HG03432 (cell line): ENCODE measurements around the gene HOXA7.

Source experiments
- ATAC-seq: cut with Tn5 transposase; IDR thresholded peaks from one replicate; pipeline ENCODE4 v1.9.1; 2021; ENCODE audit warnings: mild to moderate bottlenecking, moderate library complexity; ENCODE audit not compliant: unreplicated experiment

Gene HOXA7

DNA sequence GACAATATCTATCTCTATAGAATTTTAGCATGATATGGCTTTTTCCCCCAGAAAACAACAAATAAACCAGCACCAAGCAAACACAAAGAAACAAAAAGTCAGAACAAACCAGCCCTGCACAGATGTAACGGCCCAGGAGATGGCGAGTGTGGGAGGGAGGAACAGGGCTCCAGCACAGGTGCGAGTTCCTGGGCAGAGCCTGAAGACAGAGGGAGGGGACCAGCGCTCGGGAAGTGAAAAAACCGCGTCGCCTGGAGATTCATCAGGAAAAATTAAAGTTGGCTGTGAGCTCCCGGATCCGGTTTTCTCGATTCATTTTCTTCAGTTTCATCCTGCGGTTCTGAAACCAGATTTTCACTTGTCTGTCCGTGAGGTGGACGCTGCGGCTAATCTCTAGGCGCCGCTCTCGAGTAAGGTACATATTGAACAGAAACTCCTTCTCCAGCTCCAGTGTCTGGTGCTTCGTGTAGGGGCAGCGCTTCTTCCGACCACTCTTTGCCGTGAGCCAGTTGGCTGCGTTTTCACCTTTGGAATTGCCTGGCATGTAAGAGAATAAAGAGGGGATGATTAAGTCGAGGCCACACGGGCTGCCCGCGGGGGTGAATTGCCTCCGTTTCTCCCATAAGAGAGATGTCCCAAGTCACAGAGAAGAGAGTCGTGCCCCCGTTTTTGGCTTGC lies 15.3 kb upstream of the HOXA7 start:
- no peak for ATAC-seq

DNA sequence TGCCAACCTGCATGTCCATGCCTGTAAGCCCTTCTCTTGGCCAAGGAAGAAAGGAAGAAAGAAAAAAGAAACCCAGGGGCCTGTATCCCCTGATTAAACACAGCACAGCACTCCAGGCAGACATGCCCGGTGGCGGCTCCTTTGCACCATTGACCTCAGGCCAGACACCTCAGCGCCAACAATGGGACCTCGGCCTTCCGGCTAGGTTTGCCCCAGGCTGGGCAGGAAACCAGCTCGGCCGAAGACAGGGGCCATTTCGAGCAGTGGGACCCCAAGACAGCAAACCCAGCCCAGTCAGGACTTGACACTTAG lies 14.8 kb upstream of the HOXA7 start:
- no peak for ATAC-seq

GRCh38 chr7:27170426-27171324 lies 14.2 kb upstream of the HOXA7 start:
- ATAC-seq, result no peak

- no peak for ATAC-seq
These were observed 13.4 kb upstream of the HOXA7 start for GRCh38 chr7:27169658-27170425.

- ATAC-seq, result no peak
These were observed 11.9 kb upstream of the HOXA7 start for GRCh38 chr7:27168265-27168947.

- ATAC-seq, result no peak
These were observed 11.4 kb upstream of the HOXA7 start for GRCh38 chr7:27167916-27168264.

GRCh38 chr7:27166531-27167505 lies 10.3 kb upstream of the HOXA7 start:
- no peak for ATAC-seq

DNA sequence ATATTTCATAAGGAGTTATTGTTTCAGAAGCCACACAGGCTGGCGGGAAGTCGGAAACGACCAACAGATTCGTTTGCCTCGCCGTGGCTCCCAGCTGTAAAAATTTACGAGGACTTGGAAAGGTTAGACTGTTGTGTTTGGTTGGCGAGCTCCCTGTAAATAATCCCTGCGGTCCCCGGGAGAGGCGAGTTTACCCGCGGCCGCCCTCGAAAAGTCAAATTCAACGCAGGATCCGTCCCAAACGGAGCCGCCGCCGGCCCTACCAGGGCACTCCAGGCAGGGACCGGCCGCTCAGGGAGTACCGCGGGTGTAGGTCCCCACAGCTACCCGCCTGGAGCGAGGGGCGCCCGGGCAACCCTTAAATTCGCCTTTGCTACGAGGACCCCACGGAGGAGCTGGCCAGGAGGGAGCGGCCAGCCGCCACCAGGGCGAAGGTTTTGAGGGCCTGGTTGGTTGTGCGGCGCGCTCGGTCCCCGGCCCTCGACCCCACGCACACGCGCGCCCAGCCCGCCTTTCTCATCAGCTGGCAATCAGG lies 9.6 kb upstream of the HOXA7 start:
- ATAC-seq, result no peak

GRCh38 chr7:27165089-27165995 lies 8.9 kb upstream of the HOXA7 start, which contains the start of gene HOXA9:
HOXA9 (minus strand) TSS chr7:27165537; CDS start chr7:27165457, 80 bp downstream.
- no peak for ATAC-seq

DNA sequence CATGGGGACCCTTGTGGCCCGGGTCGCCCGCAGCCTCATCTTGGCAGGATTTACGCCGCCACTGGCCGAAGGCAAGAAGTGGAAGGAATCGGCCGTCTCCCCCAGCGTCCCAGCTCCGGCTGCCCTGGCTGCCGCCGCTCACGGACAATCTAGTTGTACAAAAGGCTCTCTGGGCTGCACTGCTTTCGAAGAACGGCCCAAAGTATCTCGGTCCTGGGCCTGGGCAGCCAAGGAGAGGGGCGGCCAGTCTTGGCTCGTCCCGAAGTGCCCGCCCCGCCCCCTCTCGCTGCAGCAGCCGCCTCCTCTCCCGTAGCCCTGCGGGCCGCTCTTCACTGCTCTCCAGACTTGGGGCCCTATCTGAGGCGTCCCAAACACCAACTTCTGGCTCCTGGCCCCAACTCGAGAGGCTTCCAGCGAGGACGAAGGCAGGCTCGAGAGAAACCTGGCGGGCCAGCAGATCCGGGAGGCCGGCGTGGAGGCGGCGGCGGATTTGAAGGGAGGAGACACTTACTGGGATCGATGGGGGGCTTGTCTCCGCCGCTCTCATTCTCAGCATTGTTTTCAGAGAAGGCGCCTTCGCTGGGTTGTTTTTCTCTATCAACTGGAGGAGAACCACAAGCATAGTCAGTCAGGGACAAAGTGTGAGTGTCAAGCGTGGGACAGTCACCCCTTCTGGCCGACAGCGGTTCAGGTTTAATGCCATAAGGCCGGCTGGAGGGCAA lies 8.1 kb upstream of the HOXA7 start:
- no peak for ATAC-seq

DNA sequence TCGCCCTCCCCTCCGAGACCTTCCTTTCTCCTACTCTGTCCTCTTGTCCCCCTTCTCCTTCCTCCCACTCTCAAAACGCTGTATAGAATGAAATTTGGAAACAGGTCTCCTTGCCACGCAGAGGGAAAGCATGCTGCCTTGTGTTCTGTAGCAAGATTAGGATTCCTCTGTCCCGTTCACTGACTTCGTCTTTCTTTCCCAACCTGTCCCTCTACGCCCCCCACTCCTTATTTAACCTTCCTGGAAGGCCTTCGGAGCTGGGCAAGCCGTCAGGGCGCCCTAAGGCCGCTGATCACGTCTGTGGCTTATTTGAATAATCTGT lies 7.5 kb upstream of the HOXA7 start:
- ATAC-seq, result no peak

DNA sequence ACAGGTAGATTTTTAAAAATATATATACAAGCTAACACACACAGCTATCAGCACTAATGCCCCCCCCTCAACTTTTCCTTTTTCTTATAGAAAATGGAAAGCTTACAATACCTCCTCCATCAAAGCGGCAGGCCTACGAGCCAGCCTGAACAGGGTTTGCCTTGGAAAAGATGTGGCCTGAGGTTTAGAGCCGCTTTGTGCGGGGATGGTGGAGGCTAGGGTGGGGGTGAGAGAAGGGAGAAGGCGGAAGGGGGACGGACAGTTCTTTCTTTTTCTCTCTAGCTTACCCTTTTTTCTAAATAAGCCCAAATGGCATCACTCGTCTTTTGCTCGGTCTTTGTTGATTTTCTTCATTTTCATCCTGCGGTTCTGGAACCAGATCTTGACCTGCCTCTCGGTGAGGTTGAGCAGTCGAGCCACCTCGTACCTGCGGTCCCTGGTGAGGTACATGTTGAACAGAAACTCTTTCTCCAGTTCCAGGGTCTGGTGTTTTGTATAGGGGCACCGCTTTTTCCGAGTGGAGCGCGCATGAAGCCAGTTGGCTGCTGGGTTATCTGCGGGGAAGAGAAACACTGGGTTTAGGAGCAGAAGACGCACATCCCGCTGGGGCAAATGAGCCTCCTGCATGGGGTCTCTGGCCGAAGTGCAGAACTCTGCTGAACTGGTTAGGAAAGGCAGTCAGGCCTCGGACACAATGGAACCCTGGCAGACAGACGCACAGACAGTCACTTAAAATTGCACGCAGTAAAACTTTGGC lies 7.0 kb upstream of the HOXA7 start:
- no peak for ATAC-seq

GRCh38 chr7:27162561-27163287 lies 6.2 kb upstream of the HOXA7 start:
- ATAC-seq, result no peak

- ATAC-seq, result no peak
These were observed 5.5 kb upstream of the HOXA7 start for GRCh38 chr7:27161721-27162560.

DNA sequence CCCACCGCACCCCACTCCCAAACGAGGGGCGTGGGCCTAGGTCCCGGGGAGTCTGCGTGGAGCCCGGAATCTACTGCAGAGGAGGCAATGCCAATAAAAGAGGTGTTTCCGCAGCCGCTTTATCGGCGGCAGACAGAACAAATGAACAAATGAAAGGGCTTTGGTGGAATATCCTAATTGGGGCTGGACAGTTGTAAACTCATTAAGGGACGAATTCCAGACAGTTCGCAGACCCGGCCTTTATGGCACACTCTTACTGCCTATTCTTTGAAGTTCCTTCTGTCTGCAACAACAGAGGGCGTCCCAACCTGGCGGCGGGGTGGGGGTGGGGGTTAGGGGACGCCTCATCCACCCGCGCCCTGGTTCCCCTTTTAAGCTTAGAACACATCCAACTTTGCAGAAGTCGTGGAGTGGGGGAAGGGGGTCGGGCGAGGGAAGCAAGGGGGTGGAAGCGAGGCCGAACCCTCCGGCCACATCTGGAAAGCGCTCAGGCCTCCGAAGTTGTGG lies 4.8 kb upstream of the HOXA7 start:
- no peak for ATAC-seq
